IPS-11a (cell line): Measurements from ENCODE around the gene CD47.

ENCODE experiments used
- H3K4me3 ChIP-seq: one replicate; pipeline ENCODE4 v1.5.1; 2013; ENCODE audit warnings: low read depth, low read length, control low read depth

The CD47 gene

DNA sequence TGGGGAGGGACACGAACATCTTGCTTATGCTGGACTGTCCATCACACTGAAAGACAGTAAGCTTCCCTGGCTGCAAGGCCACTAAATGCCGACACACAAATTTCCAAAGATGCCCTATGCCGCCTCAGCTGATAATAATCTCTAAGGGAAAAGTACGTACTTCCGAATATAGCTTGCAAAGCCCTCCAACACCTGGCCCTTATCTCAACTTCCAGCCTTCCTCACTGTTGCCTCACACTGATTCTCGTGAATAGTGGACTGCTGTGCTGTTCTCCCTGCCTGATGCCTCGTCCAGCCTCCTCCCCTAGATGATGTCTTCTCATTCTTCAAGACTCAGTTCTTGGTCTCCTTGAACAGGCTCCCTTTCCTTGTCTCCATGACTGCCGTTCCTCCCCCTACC is 72.3 kb downstream of the CD47 start:
- H3K4me3 ChIP-seq = no peak overlapping the region

- no peak overlapping the region for H3K4me3 ChIP-seq
Measured at GRCh38 chr3:108017587-108017986, 73.2 kb downstream of the CD47 start.

DNA sequence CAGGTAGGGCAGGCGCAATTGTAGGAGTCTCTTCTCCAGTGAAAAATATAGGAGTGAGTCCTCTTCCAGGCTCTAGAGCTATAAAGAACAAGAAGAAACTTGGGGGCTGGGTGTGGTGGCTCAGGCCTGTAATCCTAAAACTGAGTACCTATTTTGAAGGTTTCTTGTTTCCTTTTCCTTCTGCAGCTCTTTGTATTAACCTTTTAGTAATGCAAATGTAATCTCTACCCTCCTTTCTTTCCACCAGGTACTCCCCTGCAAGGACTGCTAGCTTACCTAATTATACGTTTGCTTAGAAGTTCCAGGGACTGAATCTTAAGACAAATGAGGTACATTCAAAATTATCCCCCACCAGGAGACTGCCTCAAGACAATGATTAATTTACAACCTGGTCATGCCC is 75.9 kb downstream of the CD47 start:
- no peak overlapping the region for H3K4me3 ChIP-seq

DNA sequence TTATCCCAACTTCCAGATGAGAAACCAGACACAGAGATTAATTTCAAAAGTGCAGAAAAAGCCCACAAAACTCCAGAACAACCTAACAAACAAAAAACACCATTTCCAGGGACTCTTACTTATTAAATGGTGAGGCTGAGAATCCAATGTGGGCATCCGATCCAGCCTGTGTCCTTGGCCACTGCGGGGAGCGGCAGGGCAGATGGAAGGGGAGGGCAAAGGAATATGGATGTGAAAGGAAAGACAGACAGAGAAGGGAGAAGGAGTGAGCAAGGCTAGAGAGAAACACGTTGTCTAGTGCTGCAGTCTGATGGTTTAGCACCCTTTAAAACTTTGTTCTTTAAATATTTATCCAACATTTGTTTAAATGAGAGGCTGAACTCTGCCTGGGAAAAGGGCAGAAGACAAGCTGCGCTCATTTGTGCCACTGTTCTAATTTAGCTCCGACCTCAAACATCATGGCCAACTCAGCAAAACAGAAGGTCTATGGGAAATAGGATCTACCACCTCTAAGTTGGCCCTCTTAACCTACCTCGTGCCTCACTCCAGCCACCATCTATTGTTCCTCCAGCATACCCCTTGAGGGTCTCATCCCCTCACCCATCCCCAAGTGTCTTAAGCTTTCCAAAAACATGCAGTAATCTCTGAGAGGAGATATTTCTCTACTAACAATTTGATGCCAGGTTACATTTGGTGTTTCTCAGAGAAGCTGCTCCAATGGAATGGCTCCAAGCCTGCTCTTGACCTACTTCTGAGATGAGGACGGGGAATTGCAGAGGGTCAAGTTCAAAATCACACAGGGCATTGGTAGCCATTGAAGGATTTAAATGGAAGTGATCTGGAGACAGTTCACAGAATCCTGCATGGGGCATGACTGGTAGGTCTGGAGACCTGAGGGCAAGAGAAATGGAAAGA is 77.4 kb downstream of the CD47 start:
- H3K4me3 ChIP-seq = no peak overlapping the region

GRCh38 chr3:108012304-108012703 is 78.5 kb downstream of the CD47 start:
- no peak overlapping the region for H3K4me3 ChIP-seq

DNA sequence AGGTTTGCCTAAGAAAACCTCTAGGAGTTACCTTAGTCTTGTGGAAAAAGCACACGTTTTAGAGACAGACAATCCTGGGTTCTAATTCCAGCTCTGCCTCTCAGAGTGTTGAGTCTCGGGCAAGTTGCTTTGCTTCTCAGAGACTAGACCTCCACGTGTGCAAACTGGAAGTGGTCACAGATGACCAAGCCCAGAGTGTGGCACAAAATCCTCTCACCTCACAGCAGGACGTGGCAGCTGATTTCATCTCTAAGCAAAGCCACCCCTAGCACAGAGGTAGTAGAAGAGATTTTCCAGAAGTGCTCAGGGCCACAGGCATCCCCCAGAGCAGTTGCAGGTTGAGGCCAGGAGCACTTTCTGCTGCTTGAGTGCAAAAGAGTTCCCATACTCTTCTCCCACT is 79.2 kb downstream of the CD47 start:
- no peak overlapping the region for H3K4me3 ChIP-seq

- H3K4me3 ChIP-seq = no peak overlapping the region
Measured at GRCh38 chr3:108008931-108009639, 81.7 kb downstream of the CD47 start.

GRCh38 chr3:108008106-108008505 is 82.7 kb downstream of the CD47 start:
- no peak overlapping the region for H3K4me3 ChIP-seq

DNA sequence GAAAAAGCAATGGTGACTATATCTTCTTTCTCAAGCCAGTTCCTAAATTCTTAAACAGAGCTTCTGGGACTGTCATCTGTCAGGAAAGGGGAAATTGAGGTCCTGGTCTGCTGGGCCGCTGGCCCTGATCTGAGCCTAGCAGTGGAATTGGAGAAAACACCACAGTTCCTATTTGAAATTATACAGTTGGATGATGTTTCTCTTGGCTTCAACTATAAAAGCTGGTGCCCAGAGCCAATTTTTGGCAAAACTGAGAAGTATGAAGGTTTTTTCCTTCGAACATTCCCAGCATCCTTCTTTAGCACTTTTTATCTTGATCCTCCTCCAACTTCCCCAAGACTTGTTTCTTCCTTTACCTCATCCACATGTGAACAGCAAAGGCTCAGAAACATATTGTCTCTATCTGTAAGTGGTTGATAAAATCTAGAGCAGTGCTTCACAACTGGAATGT is 83.9 kb downstream of the CD47 start:
- H3K4me3 ChIP-seq = no peak overlapping the region

DNA sequence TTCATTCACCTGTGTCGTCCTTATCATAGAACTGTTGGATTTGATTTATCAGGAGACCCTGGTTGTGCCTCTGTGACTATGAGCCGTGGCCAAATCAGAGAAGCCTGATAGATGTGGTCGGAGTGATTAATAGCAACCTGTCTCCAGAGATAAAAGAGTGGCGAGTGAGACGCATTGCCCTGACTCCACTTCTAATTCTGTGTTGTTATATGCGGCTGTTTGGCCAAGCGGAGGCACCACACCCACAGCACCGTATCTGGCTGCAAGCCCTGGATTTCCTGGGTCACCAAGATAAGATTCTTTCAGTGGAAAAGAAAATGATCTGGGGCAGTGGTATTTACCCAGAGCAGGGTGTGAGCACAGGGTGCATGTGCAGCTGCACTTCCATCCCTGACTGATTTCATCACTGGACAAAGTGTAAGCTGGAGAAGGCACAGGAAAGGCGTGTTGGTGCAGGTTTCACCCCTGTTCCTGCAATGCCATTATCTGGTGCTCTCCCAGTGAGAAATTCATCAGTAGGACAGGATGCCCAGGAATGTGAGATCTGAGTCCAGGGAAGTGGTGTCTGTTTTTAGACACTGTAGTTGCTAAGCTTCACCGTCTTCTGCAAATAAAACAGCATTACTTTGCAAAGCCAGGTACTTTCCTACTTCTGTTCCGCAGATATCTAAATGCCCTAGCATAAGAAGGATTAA is 84.6 kb downstream of the CD47 start:
- H3K4me3 ChIP-seq = no peak overlapping the region

GRCh38 chr3:108004647-108005046 is 86.2 kb downstream of the CD47 start:
- H3K4me3 ChIP-seq = no peak overlapping the region

DNA sequence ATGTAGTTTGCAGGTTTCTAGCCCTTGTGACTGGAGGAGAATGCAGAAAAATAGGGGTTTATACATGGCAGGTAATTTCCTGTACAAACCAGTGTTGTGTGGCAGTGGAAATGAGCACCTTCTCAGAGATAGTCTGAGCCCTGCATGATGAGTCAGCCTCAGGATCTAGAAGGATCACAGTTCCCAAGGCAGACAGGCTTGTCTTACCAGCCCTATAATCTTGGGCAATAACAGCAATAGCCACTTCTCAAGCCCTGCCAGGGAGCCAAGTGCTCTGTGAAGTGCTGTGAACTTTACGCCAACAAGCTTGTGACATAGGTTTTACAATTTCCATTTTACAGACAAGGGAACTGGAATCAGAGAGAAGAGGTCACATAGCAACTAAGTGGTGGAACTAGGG is 89.4 kb downstream of the CD47 start:
- no peak overlapping the region for H3K4me3 ChIP-seq

GRCh38 chr3:107999215-107999775 is 91.5 kb downstream of the CD47 start:
- no peak overlapping the region for H3K4me3 ChIP-seq

- H3K4me3 ChIP-seq = no peak overlapping the region
Measured at GRCh38 chr3:107997671-107998070, 93.2 kb downstream of the CD47 start.

DNA sequence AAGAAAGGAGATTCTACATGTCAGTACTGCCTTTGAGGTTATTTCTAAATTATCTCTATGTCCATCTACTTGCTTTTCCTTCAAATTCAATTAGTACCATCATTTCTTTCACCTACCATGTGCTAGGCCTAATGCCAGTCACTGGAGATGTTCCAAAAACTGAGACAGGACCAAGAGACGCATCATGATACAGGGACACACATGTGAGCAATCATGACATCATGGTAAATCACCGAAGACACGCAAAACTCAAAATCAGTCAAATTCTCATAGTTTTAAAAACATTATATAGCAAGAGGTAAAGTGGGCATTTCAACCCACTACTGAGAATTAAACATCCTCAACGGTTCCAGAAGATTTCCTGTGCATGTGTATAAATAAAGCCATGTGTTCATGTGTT is 95.0 kb downstream of the CD47 start:
- no peak overlapping the region for H3K4me3 ChIP-seq

- no peak overlapping the region for H3K4me3 ChIP-seq
Measured at GRCh38 chr3:107994956-107995715, 95.7 kb downstream of the CD47 start.

DNA sequence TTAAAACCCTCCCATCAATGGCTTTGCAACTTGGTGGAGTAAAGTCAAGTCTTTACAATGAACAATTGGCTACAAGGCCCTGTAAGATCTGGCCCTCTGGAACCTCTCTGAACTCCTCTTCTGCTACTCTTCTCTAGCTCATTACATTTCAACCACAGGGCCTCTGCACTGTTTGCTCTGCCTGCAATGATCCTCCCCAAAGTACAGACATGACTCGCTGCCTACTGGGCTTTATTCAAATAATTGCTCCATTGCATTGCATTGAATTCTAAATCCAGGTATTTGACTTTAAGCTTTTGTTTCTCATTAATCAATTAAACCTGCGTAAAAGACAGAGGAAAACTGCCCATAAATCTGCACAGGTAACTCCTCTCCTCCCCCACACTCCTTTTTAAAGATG is 96.7 kb downstream of the CD47 start:
- no peak overlapping the region for H3K4me3 ChIP-seq

- H3K4me3 ChIP-seq = no peak overlapping the region
Measured at GRCh38 chr3:107993771-107994170, 97.1 kb downstream of the CD47 start.
